ENCODE measurements around the gene CASKIN1. TPM values are rescaled to one million over a fixed set of nuclear protein-coding genes. Genes with fewer than 3 reads are reported as not detected.

The CASKIN1 gene
- total and polyA plus RNA-seq, 2 of the 8 experiments (the other 6 are each of a cell fraction or from before 2014, with no cell fraction given) = 1.2 to 6.4 TPM

- Histone ChIP-seq H4K5ac (ENCODE audit: insufficient read length, low read depth, low read length) (no peak overlapping the region), H3K79me2 (ENCODE audit: control insufficient read depth in 1 of 2, insufficient read depth in 2 of 2, low read length in 2 of 2) (peaks cover 31 to 76% of the 10 kb centered on the region in 2 experiments), H2BK12ac (ENCODE audit: low read depth, low read length) (no peak overlapping the region), H3K9ac (replicated peaks in 1 of 4; ENCODE audit: extremely low read depth in 1 of 4, low read depth in 3 of 4, low read length in 3 of 4) (no peak overlapping the region), H2BK15ac (ENCODE audit: low read length) (no peak overlapping the region), H3K27ac (ENCODE audit: low read depth, low read length) (no peak overlapping the region; the same call in 1 of the 2 replicates), H3K56ac (replicated peaks; ENCODE audit: insufficient read length, low read depth, low read length) (no peak overlapping the region), H4K91ac (replicated peaks; ENCODE audit: insufficient read length, low read length) (no peak overlapping the region), H3K23me2 (ENCODE audit: low read depth, low read length) (peaks cover 2% of the 10 kb centered on the region; the same call in 1 of the 2 replicates), H3K23ac (ENCODE audit: insufficient read length) (no peak overlapping the region), H2AK5ac (ENCODE audit: low read depth, low read length) (no peak overlapping the region), H3K4me2 (ENCODE audit: insufficient read depth in 1 of 2, low read depth in 2 of 2, low read length in 2 of 2) (no peak overlapping the region), H2BK120ac (replicated peaks; ENCODE audit: low read depth, low read length) (no peak overlapping the region), H3K14ac (ENCODE audit: insufficient read length) (no peak overlapping the region), H3K4ac (replicated peaks; ENCODE audit: insufficient read length, low read depth, low read length) (no peak overlapping the region), H4K20me1 (replicated peaks in 1 of 2; ENCODE audit: control insufficient read depth in 1 of 2, insufficient read depth in 2 of 2, low read length in 2 of 2) (peaks cover 30 to 50% of the 10 kb centered on the region in 2 experiments), H3K4me1 (replicated peaks in 1 of 4; ENCODE audit: control insufficient read depth in 3 of 4, insufficient read depth in 4 of 4, low read length in 3 of 4) (peaks cover 0 to 29% (median 17%) of the 10 kb centered on the region in 4 experiments; a peak in 5 of 7 replicates), H3K79me1 (ENCODE audit: low read depth, low read length) (peaks cover 28% of the 10 kb centered on the region), H2BK5ac (ENCODE audit: low read depth, low read length) (peak overlapping the region; percentile 49; the same call in 1 of the 2 replicates), H4K8ac (ENCODE audit: extremely low read depth, insufficient read depth, low read length) (no peak overlapping the region), H3K9me3 (ENCODE audit: insufficient read depth in 2 of 2, low read depth in 1 of 2, low read length in 1 of 2) (peaks cover 0 to 17% of the 10 kb centered on the region in 2 experiments; a peak in 1 of 4 replicates), H3K36me3 (ENCODE audit: control insufficient read depth in 2 of 4, insufficient read depth in 4 of 4, low read length in 3 of 4) (peaks cover 7 to 14% (median 11%) of the 10 kb centered on the region in 4 experiments; a peak in 7 of 8 replicates), H2AFZ (ENCODE audit: low read length) (no peak overlapping the region), H3K4me3 (ENCODE audit: extremely low read depth in 1 of 4, insufficient read depth in 2 of 4, low read depth in 3 of 4, low read length in 4 of 4) (no peak overlapping the region), H3K18ac (ENCODE audit: extremely low read depth, low read length) (no peak overlapping the region), H3K27me3 (replicated peaks in 1 of 4; ENCODE audit: control insufficient read depth in 3 of 4, extremely low read depth in 1 of 4, insufficient read depth in 3 of 4, low read length in 3 of 4) (no peaks in the 10 kb centered on the region), H2BK20ac (ENCODE audit: low read length) (no peak overlapping the region)
- DNase-seq (ENCODE audit: low read depth in 1 of 2, low spot score in 2 of 2) = no peak
- TF ChIP-seq RNF2 (IDR thresholded peaks at IDR 0.05; ENCODE audit: borderline replicate concordance, low read depth, low read length, missing control alignments, poor library complexity, severe bottlenecking) = no peak
- TF ChIP-seq CBX5 (IDR thresholded peaks at IDR 0.05; ENCODE audit: low read depth, low read length) = no peak
- no peak for TF ChIP-seq ATF2 (IDR thresholded peaks at IDR 0.05; ENCODE audit: low read length)
- no peak for TF ChIP-seq ZNF274 (IDR thresholded peaks at IDR 0.05; ENCODE audit: borderline replicate concordance, extremely low read depth, low read length)
- TF ChIP-seq ASH2L (IDR thresholded peaks at IDR 0.05; ENCODE audit: low read length) = no peak
- no peak for TF ChIP-seq RAD21 (IDR thresholded peaks at IDR 0.05 in 1 of 2, conservative IDR thresholded peaks at IDR 0.05 in 1 of 2; ENCODE audit: low read depth in 2 of 2, low read length in 2 of 2)
- TF ChIP-seq HDAC6 (IDR thresholded peaks at IDR 0.05; ENCODE audit: low read depth, low read length) = no peak
- ChIA-PET POLR2A (ENCODE audit: partially characterized antibody) (interaction anchor here (0.6 to 15.0 kb wide), 6 partner anchors 10 to 196 kb away, joined by 4 to 312 read pairs (median 6); partner anchors contain the start of genes CASKIN1 and RAB26), CTCF (ENCODE audit: partially characterized antibody) (interaction anchor here (1.0 to 1.4 kb wide), 4 partner anchors 14 to 22 kb away, joined by 3 to 5 read pairs (median 4); partner anchors contain the start of gene RAB26)
- WGBS, 2 experiments (ENCODE audit: extremely low coverage in 1 of 2, insufficient coverage in 1 of 2, insufficient read length in 1 of 2, insufficient replicate concordance in 2 of 2, low coverage in 1 of 2, low lambda C conversion rate in 2 of 2, missing lambda C conversion rate in 1 of 2) = 85% methylated on average over 9 of the region's 10 CpGs; no CpG with 5 or more reads in 1 of the 2 experiments
- no peak for FAIRE-seq
Observed at GRCh38 chr16:2161911-2162310, 34.5 kb downstream of the CASKIN1 start.

Measured in H1 (cell line).